Suprapubic skin (tissue), 4 donors: Measurements from ENCODE around the gene RASGEF1B.

Source experiments
- EP300 ChIP-seq: sonication (generic); formaldehyde crosslinking; IDR thresholded peaks from one replicate; pipeline ENCODE4 v1.6.1; 2017; ENCODE audit warnings: antibody characterized with exemption
- POLR2AphosphoS5 ChIP-seq, 3 donors: sonication (generic); formaldehyde crosslinking; IDR thresholded peaks; one replicate each; pipeline ENCODE4 v1.6.1; 2017; ENCODE audit warnings: antibody characterized with exemption in 3 of 3
- TF ChIP-seq, protein P1 (sequence below), 2 donors: fragments of 200-600 bp in 1 of 2; fragments of 450-650 bp in 1 of 2; sonication (generic) in 1 of 2; IDR thresholded peaks; one replicate each; pipeline ENCODE4 v1.5.1; 2016 to 2019; ENCODE audit warnings: antibody characterized with exemption in 2 of 2, mild to moderate bottlenecking in 1 of 2, moderate library complexity in 1 of 2

DNA sequence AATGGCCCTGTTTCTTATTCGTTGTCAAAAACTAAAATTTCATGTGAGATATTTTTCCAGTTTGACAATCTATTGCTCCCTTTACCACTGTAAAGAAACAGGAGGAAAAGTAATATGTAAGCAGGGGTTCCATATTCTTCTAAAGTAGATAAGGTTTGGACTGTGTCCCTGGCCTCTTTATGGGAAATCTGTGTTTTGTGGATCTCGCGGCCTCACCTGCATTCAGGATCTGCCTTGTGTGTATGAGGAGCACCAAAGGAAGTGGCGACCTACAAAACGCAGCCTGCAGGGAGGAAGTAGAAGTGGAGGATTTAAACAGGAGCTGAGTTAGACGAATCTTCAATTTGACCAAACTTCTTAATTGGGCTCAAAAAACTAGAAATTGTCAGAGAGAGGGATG is 67.0 kb downstream of the RASGEF1B start:
- TF ChIP-seq, protein P1, sequence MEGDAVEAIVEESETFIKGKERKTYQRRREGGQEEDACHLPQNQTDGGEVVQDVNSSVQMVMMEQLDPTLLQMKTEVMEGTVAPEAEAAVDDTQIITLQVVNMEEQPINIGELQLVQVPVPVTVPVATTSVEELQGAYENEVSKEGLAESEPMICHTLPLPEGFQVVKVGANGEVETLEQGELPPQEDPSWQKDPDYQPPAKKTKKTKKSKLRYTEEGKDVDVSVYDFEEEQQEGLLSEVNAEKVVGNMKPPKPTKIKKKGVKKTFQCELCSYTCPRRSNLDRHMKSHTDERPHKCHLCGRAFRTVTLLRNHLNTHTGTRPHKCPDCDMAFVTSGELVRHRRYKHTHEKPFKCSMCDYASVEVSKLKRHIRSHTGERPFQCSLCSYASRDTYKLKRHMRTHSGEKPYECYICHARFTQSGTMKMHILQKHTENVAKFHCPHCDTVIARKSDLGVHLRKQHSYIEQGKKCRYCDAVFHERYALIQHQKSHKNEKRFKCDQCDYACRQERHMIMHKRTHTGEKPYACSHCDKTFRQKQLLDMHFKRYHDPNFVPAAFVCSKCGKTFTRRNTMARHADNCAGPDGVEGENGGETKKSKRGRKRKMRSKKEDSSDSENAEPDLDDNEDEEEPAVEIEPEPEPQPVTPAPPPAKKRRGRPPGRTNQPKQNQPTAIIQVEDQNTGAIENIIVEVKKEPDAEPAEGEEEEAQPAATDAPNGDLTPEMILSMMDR (IDR thresholded peaks at IDR 0.05): no peak
- TF ChIP-seq EP300 (no peak), POLR2AphosphoS5 (IDR thresholded peaks at IDR 0.05) (no peak)
